Stimulated activated CD8-positive, alpha-beta memory T cell treated with anti-CD3 and anti-CD28 coated beads, Interleukin-12 subunit alpha, Interleukin-12 subunit beta, amount 100 ng/mL, for 4 hours (primary cell): Measurements from ENCODE around the gene RNF144B.
"Not testable (repeated sequence)": the region's sequence is repeated elsewhere in the genome, so short reads cannot be mapped to it uniquely, and the experiment has no call there.

Experiments used
- DNase-seq: peaks from one replicate; pipeline ENCODE4 v3.0.0-alpha.2; 2020; ENCODE audit warnings: low read depth

The RNF144B gene

DNA sequence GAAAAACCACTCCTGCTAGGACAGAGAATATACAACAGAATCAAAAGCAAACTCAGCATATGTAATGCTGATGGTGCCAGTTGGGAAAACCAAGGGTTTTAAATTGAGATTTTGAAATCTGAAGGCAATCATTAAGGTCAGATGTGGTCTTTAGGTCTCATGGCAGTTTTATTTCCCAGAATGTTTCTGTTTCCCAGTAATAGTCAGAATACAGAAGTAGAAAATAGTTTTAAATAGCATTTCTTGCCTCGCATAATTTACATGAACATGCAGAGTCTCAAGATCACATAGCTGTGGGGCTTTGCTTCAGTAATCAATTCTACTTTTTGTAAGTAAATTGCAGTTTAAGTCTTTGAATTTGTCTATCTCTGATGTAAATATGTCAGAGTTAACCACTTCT, 58.1 kb downstream of the RNF144B start:
- no peak for DNase-seq

DNA sequence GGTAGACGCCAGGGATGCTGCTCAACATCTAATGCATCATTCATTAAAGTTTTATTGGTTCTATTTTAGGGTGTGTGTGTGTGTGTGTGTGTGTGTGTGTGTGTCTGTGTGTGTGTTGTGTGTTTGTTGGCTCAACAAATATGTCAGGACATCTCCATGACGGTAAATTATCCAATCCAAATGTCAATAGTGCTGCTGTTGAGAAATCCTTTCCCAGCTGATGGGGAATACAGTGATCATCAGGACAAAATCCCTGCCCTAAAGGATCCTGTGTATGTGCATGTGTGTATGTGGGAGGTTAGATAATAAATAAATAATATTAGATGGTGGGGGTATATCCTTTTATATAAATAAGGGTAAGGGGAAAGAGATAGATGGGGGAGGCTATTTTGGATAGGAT, 59.6 kb downstream of the RNF144B start:
- no peak for DNase-seq

DNA sequence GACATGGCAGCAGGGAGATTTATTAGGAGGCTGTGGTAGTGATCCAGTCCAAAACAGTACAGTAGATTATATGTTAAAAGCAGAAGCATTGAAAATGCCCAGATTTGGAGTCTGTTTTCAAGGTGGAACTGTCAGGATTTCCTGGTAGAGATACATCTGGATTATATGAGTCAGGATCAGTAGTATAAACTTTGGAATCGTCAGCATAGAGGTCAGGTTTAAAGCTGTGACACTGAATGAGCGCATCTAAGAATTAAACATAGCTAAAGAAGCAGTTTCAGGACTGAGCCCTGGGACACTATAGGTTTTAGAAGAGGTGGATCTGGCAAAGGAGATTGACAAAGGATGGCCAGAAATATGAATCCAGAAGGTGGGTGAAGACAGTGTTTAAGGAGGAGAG, 60.4 kb downstream of the RNF144B start:
- DNase-seq = no peak

DNA sequence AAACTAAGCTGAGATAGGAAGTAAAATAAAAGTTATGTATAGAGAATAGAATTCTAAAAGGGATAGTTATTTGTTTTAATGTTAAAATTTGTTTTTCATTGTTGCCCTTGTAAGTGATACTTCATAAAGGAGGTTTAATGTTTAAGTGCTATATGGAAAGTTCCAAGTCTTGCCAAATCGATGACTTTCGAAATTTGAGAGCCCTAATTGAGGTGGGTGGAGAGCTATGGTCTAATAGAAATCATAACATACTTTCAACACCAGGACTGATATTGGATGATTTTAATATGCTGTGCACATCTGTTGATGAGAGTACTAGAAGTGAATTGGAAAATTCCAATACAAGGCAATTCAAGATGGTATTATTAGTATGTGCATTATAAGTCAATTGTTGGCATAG, 64.6 kb downstream of the RNF144B start:
- DNase-seq = no peak

GRCh38 chr6:18454446-18454845, 67.3 kb downstream of the RNF144B start:
- no peak for DNase-seq

GRCh38 chr6:18457065-18457737, 70.1 kb downstream of the RNF144B start:
- no peak for DNase-seq

GRCh38 chr6:18458086-18458485, 70.9 kb downstream of the RNF144B start:
- DNase-seq = not testable (repeated sequence)

DNA sequence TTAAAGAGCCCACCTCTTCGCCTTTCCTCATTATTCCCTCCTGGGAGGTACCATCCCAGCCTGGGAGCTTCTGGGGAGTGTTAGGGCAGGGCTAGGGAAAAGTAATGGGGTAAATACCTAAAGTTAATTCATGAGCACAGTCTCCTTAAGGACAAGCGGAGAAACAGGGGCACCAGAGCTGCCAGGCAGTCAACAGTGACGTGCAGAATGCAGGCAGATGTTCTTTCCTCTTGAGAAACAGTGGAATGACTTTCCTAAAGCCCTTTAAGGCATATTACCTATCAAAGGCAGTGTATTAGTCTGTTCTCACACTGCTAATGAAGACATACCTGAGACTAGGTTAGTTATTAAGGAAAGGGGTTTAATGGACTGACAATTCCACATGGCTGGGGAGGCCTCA, 76.3 kb downstream of the RNF144B start:
- no peak for DNase-seq

GRCh38 chr6:18464176-18464575, 77.0 kb downstream of the RNF144B start:
- DNase-seq = no peak

DNA sequence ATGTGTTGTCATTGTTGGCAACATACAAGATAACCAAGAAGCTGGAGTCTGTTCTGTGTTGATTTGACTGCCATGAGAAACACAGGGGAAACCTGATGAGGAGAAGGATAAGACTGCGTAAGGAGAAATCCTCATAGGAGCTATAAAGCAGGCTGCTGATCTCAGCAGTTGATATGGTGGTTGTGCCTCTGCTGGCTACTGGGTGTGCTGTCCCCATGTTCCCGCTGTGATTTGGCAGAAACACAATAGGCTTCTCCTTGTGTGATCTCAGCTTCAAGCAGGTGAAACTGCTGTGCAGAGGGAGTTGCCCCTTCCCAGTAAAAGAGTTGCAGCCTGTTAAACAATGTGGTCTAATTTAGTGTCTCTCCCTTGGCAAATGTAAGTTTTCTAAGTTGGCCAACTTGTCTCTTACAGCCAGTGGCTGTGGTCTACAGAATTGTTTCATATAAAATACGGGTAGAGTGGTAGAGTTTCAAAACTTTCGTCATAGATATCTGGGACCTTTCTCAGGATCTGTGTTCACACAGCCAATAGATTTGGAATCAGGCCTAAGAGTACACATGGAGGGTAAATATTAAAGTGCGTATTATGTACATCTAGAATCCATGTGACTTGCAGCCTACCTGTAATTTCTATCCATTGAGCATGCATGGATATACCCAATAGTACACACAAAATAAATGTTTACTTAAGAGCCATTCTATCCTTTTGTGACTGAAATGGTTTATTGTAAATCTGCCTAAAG, 78.4 kb downstream of the RNF144B start:
- DNase-seq = no peak

GRCh38 chr6:18467741-18468502, 80.8 kb downstream of the RNF144B start:
- DNase-seq = no peak

GRCh38 chr6:18468503-18468843, 81.3 kb downstream of the RNF144B start:
- no peak for DNase-seq

GRCh38 chr6:18469536-18469935, 82.4 kb downstream of the RNF144B start:
- no peak for DNase-seq

DNA sequence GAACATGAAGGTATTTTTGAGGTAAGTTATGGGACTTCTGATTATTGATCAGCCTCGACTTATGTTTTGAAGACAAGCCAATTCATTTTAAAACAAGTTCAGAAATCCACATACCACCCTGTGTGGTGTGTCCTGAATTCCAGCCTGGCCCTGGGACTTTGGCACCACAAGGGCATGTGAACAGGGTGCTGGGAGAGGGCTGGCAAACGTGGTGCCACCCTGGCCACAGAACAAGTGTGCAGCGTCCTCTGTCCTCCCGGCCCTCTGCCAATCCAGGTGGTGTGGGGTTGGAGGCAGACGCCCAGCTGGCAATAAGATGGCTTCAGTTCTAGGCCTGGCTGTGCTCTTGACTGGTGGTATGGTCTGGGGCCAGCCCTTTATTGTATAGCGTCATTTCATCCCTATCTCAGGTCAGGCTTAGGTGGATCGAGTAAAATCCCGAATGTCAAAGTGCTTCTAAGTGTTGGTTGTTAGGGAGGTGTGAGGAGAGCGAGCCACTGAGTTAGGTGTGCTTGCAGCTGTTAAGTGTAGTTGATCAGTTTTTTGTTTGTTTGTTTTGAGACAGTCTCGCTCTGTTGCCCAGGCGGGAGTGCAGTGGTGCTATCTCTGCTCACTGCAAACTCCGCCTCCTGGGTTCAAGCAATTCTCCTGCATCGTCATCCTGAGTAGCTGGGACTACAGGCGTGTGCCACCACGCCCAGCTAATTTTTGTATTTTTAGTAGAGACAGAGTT, 84.2 kb downstream of the RNF144B start:
- no peak for DNase-seq

GRCh38 chr6:18472941-18473340, 85.8 kb downstream of the RNF144B start:
- no peak for DNase-seq

- no peak for DNase-seq
Observed at GRCh38 chr6:18473755-18474154, 86.6 kb downstream of the RNF144B start.

DNA sequence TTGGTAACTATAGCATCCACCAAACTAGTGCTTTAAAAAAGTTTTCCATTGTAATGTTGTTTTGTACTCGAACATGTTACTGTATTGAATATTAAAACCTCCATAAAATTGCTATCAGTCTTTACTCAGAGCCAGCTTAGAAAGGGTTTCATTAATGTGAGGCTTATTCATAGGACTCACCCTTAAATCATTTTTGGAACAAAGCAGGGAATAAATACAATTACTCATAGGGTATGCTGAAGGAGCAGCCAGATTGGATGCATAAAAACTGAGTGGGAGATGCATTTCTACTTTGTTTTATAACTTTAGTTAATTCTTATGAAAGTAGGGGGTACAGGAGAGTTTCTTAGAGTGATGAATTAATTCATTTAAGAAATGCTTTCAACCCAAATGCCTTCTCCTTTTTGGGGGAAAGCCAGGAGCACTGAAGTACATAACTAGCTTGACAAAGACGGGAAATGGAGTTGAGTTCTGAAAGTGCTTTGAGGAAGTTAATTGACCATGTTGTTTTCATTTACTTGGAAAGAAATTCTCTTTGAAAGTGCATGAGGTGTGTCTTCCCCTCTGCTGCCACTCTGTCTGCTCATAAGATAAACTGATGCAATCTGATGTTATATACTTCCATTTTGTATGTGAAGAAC, 90.3 kb downstream of the RNF144B start:
- DNase-seq = no peak

DNA sequence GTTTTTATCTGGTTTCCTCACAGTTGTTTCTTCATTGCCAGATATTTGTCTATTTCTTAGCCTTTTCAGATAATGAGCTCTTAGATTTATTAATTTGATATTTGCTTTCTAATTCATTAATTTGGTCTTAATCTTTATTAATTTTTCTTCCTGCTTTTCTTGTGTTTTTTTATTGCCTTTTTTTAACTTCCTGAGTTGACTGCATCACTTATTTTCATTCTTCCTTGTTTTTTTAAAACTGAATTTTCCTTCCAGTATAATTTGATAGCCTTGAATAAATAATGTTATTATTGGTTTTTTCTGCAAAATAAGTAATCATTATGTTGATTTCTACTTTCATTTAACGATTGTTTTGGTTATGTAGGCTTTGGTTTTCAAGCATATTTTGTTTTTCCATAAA, 91.5 kb downstream of the RNF144B start:
- no peak for DNase-seq

GRCh38 chr6:18481870-18482269, 94.7 kb downstream of the RNF144B start:
- DNase-seq = no peak

DNA sequence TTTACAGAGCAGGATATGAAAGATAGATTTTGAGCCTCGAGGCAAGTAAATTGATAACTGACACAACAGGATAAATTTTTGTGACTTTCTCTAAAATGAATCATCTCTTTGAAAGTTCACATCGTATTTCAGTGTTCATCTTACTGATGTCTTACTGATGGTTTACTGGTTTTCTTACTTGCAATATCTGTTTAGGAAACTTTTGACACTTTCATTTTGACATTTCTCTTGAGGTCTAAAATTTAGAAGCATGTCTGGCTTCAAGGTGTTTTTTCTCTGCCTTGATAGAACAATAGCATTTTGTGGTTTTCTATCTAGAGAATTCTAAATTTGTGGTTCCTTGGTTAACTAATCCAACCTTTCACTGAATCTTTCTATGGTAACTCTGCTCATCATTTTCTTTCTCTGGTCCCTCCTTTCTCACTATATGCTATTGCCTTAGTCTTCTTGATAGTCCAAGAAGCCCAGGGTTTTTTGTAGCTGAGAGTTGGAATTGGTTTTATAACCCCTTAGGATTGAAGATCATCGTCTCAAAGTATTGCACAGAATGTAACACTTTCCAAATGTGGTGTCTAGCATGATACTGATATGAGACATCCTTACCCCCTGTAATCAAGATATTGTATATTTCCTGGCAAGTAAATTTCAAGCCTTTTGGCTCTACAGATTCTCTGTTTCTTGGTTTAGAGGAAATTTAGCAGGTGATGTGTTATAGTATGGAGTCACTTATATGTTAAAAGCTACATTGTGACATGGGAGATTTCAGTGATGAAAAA, 98.7 kb downstream of the RNF144B start:
- no peak for DNase-seq

- DNase-seq = no peak
Observed at GRCh38 chr6:18488004-18488403, 100.9 kb downstream of the RNF144B start.
